Dermis microvascular lymphatic vessel endothelial cell (primary cell): ENCODE results near the gene MYADML2. TPM values are rescaled to one million over a fixed set of nuclear protein-coding genes. Genes with fewer than 3 reads are reported as not detected.
"Not testable (repeated sequence)": the region's sequence is repeated elsewhere in the genome, so short reads cannot be mapped to it uniquely, and the experiment has no call there.

Experiments
- DNase-seq, 2 donors: peaks; one replicate each; pipeline versions ENCODE4 v3.0.0 to v3.0.0-alpha.2; 2010; ENCODE audit warnings: low read depth in 2 of 2
- total RNA-seq: library from RNA; depleted of rRNA; stranded (reverse); fragments of >200 nt; gene quantifications from 2 replicates; pipeline ENCODE4 v1.2.1, GENCODE V29; 2014

The MYADML2 gene
- total RNA-seq, result not detected in 2 replicates

- DNase-seq, result no peak
Observed at GRCh38 chr17:81947189-81947588, at the start of gene MYADML2. TSS of gene MYADML2 (minus strand) at chr17:81947233. CDS start at chr17:81941741, 5,492 bp downstream.

- DNase-seq, result no peak
Observed at GRCh38 chr17:81996232-81996756, 49.3 kb upstream of the MYADML2 start.

- no peak for DNase-seq
Observed at GRCh38 chr17:81995463-81996231, 48.6 kb upstream of the MYADML2 start.

- no peak for DNase-seq
Observed at GRCh38 chr17:81994593-81995462, 47.8 kb upstream of the MYADML2 start.

GRCh38 chr17:81993729-81994592 lies 46.9 kb upstream of the MYADML2 start:
- no peak for DNase-seq

GRCh38 chr17:81992306-81993102 lies 45.5 kb upstream of the MYADML2 start:
- no peak for DNase-seq

- peak; percentile 26 to 52 for DNase-seq
Observed at GRCh38 chr17:81991684-81992305, 44.8 kb upstream of the MYADML2 start.

GRCh38 chr17:81990836-81991683 lies 44.0 kb upstream of the MYADML2 start:
- no peak for DNase-seq

GRCh38 chr17:81987161-81987770 lies 40.2 kb upstream of the MYADML2 start:
- no peak for DNase-seq

- no peak for DNase-seq
Observed at GRCh38 chr17:81986606-81987005, 39.6 kb upstream of the MYADML2 start.

- DNase-seq, result no peak
Observed at GRCh38 chr17:81984773-81985410, 37.9 kb upstream of the MYADML2 start.

- DNase-seq, result no peak
Observed at GRCh38 chr17:81983639-81984373, 36.8 kb upstream of the MYADML2 start.

- no peak for DNase-seq
Observed at GRCh38 chr17:81983011-81983638, 36.1 kb upstream of the MYADML2 start.

GRCh38 chr17:81981511-81981910 lies 34.5 kb upstream of the MYADML2 start:
- DNase-seq, result not testable (repeated sequence)

GRCh38 chr17:81980707-81981343 lies 33.8 kb upstream of the MYADML2 start:
- no peak for DNase-seq

GRCh38 chr17:81980122-81980521 lies 33.1 kb upstream of the MYADML2 start:
- DNase-seq, result no peak
